H9 (cell line): ENCODE results near the gene LGALS3. TPM values are rescaled to one million over a fixed set of nuclear protein-coding genes. Genes with fewer than 3 reads are reported as not detected.

Experiments
- DNase-seq: peaks from one replicate; pipeline ENCODE4 v3.0.0-alpha.2; 2017
- H2AFZ ChIP-seq: one replicate; pipeline ENCODE4 v1.6.1; 2013; ENCODE audit warnings: mild to moderate bottlenecking, low read length, control low read depth, moderate library complexity
- H2AK5ac ChIP-seq: 2 replicates; pipeline ENCODE4 v1.6.1; 2013; ENCODE audit warnings: low read length, control low read depth, mixed read lengths; ENCODE audit not compliant: insufficient read length
- H2BK120ac ChIP-seq: one replicate; pipeline ENCODE4 v1.6.1; 2013; ENCODE audit warnings: low read depth, mild to moderate bottlenecking, low read length, control low read depth, inconsistent platforms; ENCODE audit not compliant: poor library complexity, severe bottlenecking
- H2BK12ac ChIP-seq: 2 replicates; pipeline ENCODE4 v1.6.1; 2013; ENCODE audit warnings: low read length, control low read depth, mixed read lengths, low read depth; ENCODE audit not compliant: insufficient read length
- H2BK15ac ChIP-seq: 2 replicates; pipeline ENCODE4 v1.6.1; 2013; ENCODE audit warnings: low read depth, low read length, control low read depth
- H2BK20ac ChIP-seq: one replicate; pipeline ENCODE4 v1.6.1; 2013; ENCODE audit warnings: low read depth, mild to moderate bottlenecking, low read length, control low read depth, inconsistent platforms; ENCODE audit not compliant: poor library complexity, severe bottlenecking
- H2BK5ac ChIP-seq: 2 replicates; pipeline ENCODE4 v1.6.1; 2013; ENCODE audit warnings: low read length, control low read depth, mixed read lengths; ENCODE audit not compliant: insufficient read length
- H3K14ac ChIP-seq: 2 replicates; pipeline ENCODE4 v1.6.1; 2013; ENCODE audit warnings: low read length, control low read depth; ENCODE audit not compliant: insufficient read depth
- H3K18ac ChIP-seq: 2 replicates; pipeline ENCODE4 v1.6.1; 2013; ENCODE audit warnings: low read depth, mild to moderate bottlenecking, mixed read lengths, low read length, control low read depth; ENCODE audit not compliant: insufficient read length
- H3K23ac ChIP-seq: 2 replicates; pipeline ENCODE4 v1.6.1; 2013; ENCODE audit warnings: low read length, control low read depth, mixed read lengths, low read depth; ENCODE audit not compliant: insufficient read length
- H3K23me2 ChIP-seq: 2 replicates; pipeline ENCODE4 v1.6.1; 2013; ENCODE audit warnings: low read depth, mild to moderate bottlenecking, mixed read lengths, low read length, control low read depth; ENCODE audit not compliant: insufficient read length, poor library complexity, severe bottlenecking
- H3K27ac ChIP-seq: 2 replicates; pipeline ENCODE4 v1.5.1; 2013; ENCODE audit warnings: low read length, control low read depth, mixed read lengths, low read depth; ENCODE audit not compliant: insufficient read length
- H3K27me3 ChIP-seq: 2 replicates; pipeline ENCODE4 v1.6.1; 2013; ENCODE audit warnings: low read length, control low read depth, inconsistent platforms; ENCODE audit not compliant: insufficient read depth
- H3K4ac ChIP-seq: 2 replicates; pipeline ENCODE4 v1.6.1; 2013; ENCODE audit warnings: low read depth, mild to moderate bottlenecking, control low read depth, inconsistent platforms, low read length, moderate library complexity
- H3K4me1 ChIP-seq: 2 replicates; pipeline ENCODE4 v1.6.1; 2013; ENCODE audit warnings: low read length, control low read depth, inconsistent platforms; ENCODE audit not compliant: insufficient read depth
- H3K4me2 ChIP-seq: 2 replicates; pipeline ENCODE4 v1.6.1; 2013; ENCODE audit warnings: low read length, control low read depth, mixed read lengths; ENCODE audit not compliant: insufficient read length, insufficient read depth
- H3K56ac ChIP-seq: 2 replicates; pipeline ENCODE4 v1.6.1; 2013; ENCODE audit warnings: low read depth, mild to moderate bottlenecking, mixed read lengths, low read length, control low read depth; ENCODE audit not compliant: insufficient read length
- H3K79me1 ChIP-seq: 2 replicates; pipeline ENCODE4 v1.6.1; 2013; ENCODE audit warnings: low read depth, mild to moderate bottlenecking, moderate library complexity, low read length, control low read depth, inconsistent platforms; ENCODE audit not compliant: insufficient read depth, poor library complexity, severe bottlenecking
- H3K79me2 ChIP-seq: 2 replicates; pipeline ENCODE4 v1.6.1; 2013; ENCODE audit warnings: low read length, control low read depth, inconsistent platforms; ENCODE audit not compliant: insufficient read depth
- H3K9ac ChIP-seq: 2 replicates; pipeline ENCODE4 v1.6.1; 2013; ENCODE audit warnings: low read length, control low read depth, mixed read lengths; ENCODE audit not compliant: insufficient read length; ENCODE audit errors: extremely low read depth
- H3K9me3 ChIP-seq: one replicate; pipeline ENCODE4 v1.6.1; 2013; ENCODE audit warnings: low read depth, low read length, inconsistent platforms; ENCODE audit not compliant: control insufficient read depth
- H3T11ph ChIP-seq: one replicate; pipeline ENCODE4 v1.6.1; 2013; ENCODE audit warnings: mild to moderate bottlenecking, low read length, control low read depth, inconsistent platforms
- H4K20me1 ChIP-seq: one replicate; pipeline ENCODE4 v1.6.1; 2013; ENCODE audit not compliant: control insufficient read depth, insufficient read length, insufficient read depth
- H4K5ac ChIP-seq: 2 replicates; pipeline ENCODE4 v1.6.1; 2013; ENCODE audit warnings: low read depth, mild to moderate bottlenecking, mixed read lengths, low read length, control low read depth; ENCODE audit not compliant: insufficient read length
- H4K8ac ChIP-seq: replicated peaks from 2 replicates; pipeline ENCODE4 v1.6.1; 2013; ENCODE audit warnings: low read length, control low read depth, mixed read lengths, low read depth; ENCODE audit not compliant: insufficient read length
- H4K91ac ChIP-seq: 2 replicates; pipeline ENCODE4 v1.6.1; 2013; ENCODE audit warnings: low read depth, mild to moderate bottlenecking, moderate library complexity, mixed read lengths, low read length, control low read depth; ENCODE audit not compliant: insufficient read length
- H3K27ac Mint-ChIP-seq, 3 experiments: 2 replicates in 2 of 3; 3 replicates in 1 of 3; pipeline ENCODE4 v1.8.0; 2020 to 2021; ENCODE audit warnings: mixed read lengths in 3 of 3, mild to moderate bottlenecking in 1 of 3, moderate library complexity in 1 of 3
- H3K27me3 Mint-ChIP-seq: 2 replicates; pipeline ENCODE4 v1.8.0; 2021; ENCODE audit warnings: low read depth, mild to moderate bottlenecking, moderate library complexity, mixed read lengths
- H3K36me3 Mint-ChIP-seq, 3 experiments: 2 replicates in 2 of 3; 3 replicates in 1 of 3; pipeline ENCODE4 v1.8.0; 2020 to 2021; ENCODE audit warnings: low read depth in 3 of 3, mixed read lengths in 3 of 3; ENCODE audit not compliant: insufficient read depth in 1 of 3
- H3K4me1 Mint-ChIP-seq, 2 experiments: 2 replicates each; pipeline ENCODE4 v1.8.0; 2020; ENCODE audit warnings: mixed read lengths in 2 of 2
- H3K4me3 Mint-ChIP-seq, 2 experiments: 2 replicates in 1 of 2; 3 replicates in 1 of 2; pipeline ENCODE4 v1.8.0; 2020 to 2021; ENCODE audit warnings: mild to moderate bottlenecking in 2 of 2, mixed read lengths in 2 of 2, moderate library complexity in 1 of 2
- H3K9me3 Mint-ChIP-seq, 2 experiments: 2 replicates in 1 of 2; 3 replicates in 1 of 2; pipeline ENCODE4 v1.8.0; 2020; ENCODE audit warnings: mild to moderate bottlenecking in 2 of 2, mixed read lengths in 2 of 2, moderate library complexity in 1 of 2
- WGBS: extraction: QIAGEN DNeasy Blood & Tissue Kit; methylation state at CpG from one replicate; pipeline ENCODE4 v1.1.7; 2013; ENCODE audit warnings: missing lambda C conversion rate, low lambda C conversion rate, mixed read lengths; ENCODE audit not compliant: insufficient read length; ENCODE audit errors: extremely low coverage; 5-methylcytosine and 5-hydroxymethylcytosine counted together
- total RNA-seq: library from RNA; stranded (reverse); gene quantifications from 2 replicates; pipeline ENCODE4 v1.2.1, GENCODE V29; 2021
- TF ChIP-seq, protein P1 (sequence below): fragments of 200-600 bp; sonication (generic); conservative IDR thresholded peaks from 3 replicates; pipeline ENCODE4 v1.8.0; 2021; ENCODE audit warnings: antibody characterized with exemption, mild to moderate bottlenecking

LGALS3 gene
- total RNA-seq, 1 experiment from 2014 or later = 4.0 TPM

GRCh38 chr14:55126034-55126433 lies 3.0 kb upstream of the LGALS3 start:
- H3K27me3 Mint-ChIP-seq = peaks cover 58% of the 10 kb centered on the region
- Histone ChIP-seq H2AFZ (no peak overlapping the region), H3K9ac (no peak overlapping the region)

More at GRCh38 chr14:55126034-55126433, 3.0 kb upstream of the LGALS3 start:
- TF ChIP-seq, protein P1, sequence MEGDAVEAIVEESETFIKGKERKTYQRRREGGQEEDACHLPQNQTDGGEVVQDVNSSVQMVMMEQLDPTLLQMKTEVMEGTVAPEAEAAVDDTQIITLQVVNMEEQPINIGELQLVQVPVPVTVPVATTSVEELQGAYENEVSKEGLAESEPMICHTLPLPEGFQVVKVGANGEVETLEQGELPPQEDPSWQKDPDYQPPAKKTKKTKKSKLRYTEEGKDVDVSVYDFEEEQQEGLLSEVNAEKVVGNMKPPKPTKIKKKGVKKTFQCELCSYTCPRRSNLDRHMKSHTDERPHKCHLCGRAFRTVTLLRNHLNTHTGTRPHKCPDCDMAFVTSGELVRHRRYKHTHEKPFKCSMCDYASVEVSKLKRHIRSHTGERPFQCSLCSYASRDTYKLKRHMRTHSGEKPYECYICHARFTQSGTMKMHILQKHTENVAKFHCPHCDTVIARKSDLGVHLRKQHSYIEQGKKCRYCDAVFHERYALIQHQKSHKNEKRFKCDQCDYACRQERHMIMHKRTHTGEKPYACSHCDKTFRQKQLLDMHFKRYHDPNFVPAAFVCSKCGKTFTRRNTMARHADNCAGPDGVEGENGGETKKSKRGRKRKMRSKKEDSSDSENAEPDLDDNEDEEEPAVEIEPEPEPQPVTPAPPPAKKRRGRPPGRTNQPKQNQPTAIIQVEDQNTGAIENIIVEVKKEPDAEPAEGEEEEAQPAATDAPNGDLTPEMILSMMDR = no peak
- no peak overlapping the region for H4K91ac ChIP-seq
- Mint-ChIP-seq H3K9me3 (no peaks in the 10 kb centered on the region), H3K4me3 (no peak overlapping the region), H3K36me3 (no peaks in the 10 kb centered on the region; a peak in 1 of 7 replicates), H3K27ac (no peak overlapping the region), H3K4me1 (peaks cover 11 to 13% of the 10 kb centered on the region in 2 experiments)
- H3T11ph ChIP-seq = no peak overlapping the region
- no peak overlapping the region for H3K14ac ChIP-seq
- H4K8ac ChIP-seq = no peak overlapping the region
- H3K79me1 ChIP-seq = no peaks in the 10 kb centered on the region
- DNase-seq = no peak
- H3K4me2 ChIP-seq = no peak overlapping the region
- H4K5ac ChIP-seq = no peak overlapping the region
- H3K23me2 ChIP-seq = peaks cover 12% of the 10 kb centered on the region
- H2BK120ac ChIP-seq = no peak overlapping the region
- H2BK5ac ChIP-seq = no peak overlapping the region
- H3K9me3 ChIP-seq = no peaks in the 10 kb centered on the region
- no peak overlapping the region for H3K4ac ChIP-seq
- H3K4me1 ChIP-seq = no peaks in the 10 kb centered on the region
- no peak overlapping the region for H3K18ac ChIP-seq
- no peak overlapping the region for H2BK15ac ChIP-seq
- peaks cover 6% of the 10 kb centered on the region; the same call in 1 of the 2 replicates for H3K27me3 ChIP-seq
- H3K27ac ChIP-seq = no peak overlapping the region
- H2BK20ac ChIP-seq = no peak overlapping the region
- no peaks in the 10 kb centered on the region for H3K79me2 ChIP-seq
- H3K23ac ChIP-seq = no peak overlapping the region
- H4K20me1 ChIP-seq = no peaks in the 10 kb centered on the region
- H2AK5ac ChIP-seq = no peak overlapping the region
- WGBS = no CpG with 5 or more reads among the region's 3 CpGs
- no peak overlapping the region for H2BK12ac ChIP-seq
- H3K56ac ChIP-seq = no peak overlapping the region
